GM23338 (cell line): ENCODE data around the gene FGF2.

ENCODE experiments used
- CTCF ChIP-seq, 2 experiments: fragments of 200-600 bp in 1 of 2; sonication (generic) in 1 of 2; conservative IDR thresholded peaks; 2 replicates each; pipeline versions ENCODE4 v1.5.1 to v1.6.1; 2016 to 2017; ENCODE audit warnings: antibody characterized with exemption in 2 of 2, low read depth in 2 of 2, mild to moderate bottlenecking in 2 of 2, moderate library complexity in 1 of 2
- REST ChIP-seq: IDR thresholded peaks from one replicate; pipeline ENCODE4 v1.6.1; 2018; ENCODE audit warnings: antibody characterized with exemption; ENCODE audit not compliant: unreplicated experiment

- TF ChIP-seq CTCF (conservative IDR thresholded peaks at IDR 0.05; ENCODE audit: low read depth in 2 of 2) (no peak), REST (no peak)
Measured at GRCh38 chr4:122842392-122842791, 15.8 kb downstream of the FGF2 start.
